ENCODE results near the gene CARS1. TPM values are rescaled to one million over a fixed set of nuclear protein-coding genes. Genes with fewer than 3 reads are reported as not detected.

The CARS1 gene
- total and polyA plus RNA-seq, 9 of the 15 experiments (the other 6 are each of a cell fraction or from before 2014, with no cell fraction given) = 14.4 to 106 (median 73.6) TPM

- Histone ChIP-seq H3K27ac (ENCODE audit: extremely low read depth, low read depth, low read length) (no peak overlapping the region), H3K9ac (ENCODE audit: insufficient read depth in 1 of 2, low read depth in 2 of 2, low read length in 2 of 2) (no peak overlapping the region), H3K36me3 (ENCODE audit: control insufficient read depth, insufficient read depth, low read length) (peaks cover 96% of the 10 kb centered on the region), H3K4me2 (ENCODE audit: insufficient read depth, low read length) (no peak overlapping the region), H3K79me2 (ENCODE audit: control insufficient read depth, insufficient read depth, low read length) (peaks cover 67% of the 10 kb centered on the region), H3K9me3 (replicated peaks; ENCODE audit: control insufficient read depth, insufficient read depth, low read depth, low read length) (no peaks in the 10 kb centered on the region), H3K4me1 (replicated peaks in 1 of 2; ENCODE audit: control insufficient read depth in 2 of 2, insufficient read depth in 2 of 2, low read length in 2 of 2) (no peaks in the 10 kb centered on the region), H4K20me1 (replicated peaks; ENCODE audit: control insufficient read depth, insufficient read depth, low read length) (peaks cover 14% of the 10 kb centered on the region), H3K9me1 (ENCODE audit: control insufficient read depth, insufficient read depth, low read length) (no peaks in the 10 kb centered on the region), H3K4me3 (no peak overlapping the region), H2AFZ (ENCODE audit: low read depth, low read length) (no peak overlapping the region), H3K27me3 (ENCODE audit: control insufficient read depth in 2 of 2, insufficient read depth in 2 of 2, low read length in 2 of 2) (no peaks in the 10 kb centered on the region)
- ChIA-PET CTCF (ENCODE audit: low intra/inter-chr PET ratio) (no interaction called here), POLR2A (no interaction called here)
- in situ Hi-C loops (cut with MboI) (no loop called here), intact Hi-C loops (cut with micrococcal nuclease) (no loop called here)
- ATAC-seq (no peak), FAIRE-seq (no peak), DNase-seq (ENCODE audit: extremely low read depth in 1 of 4, low spot score in 3 of 4) (no peak)
- no TSS peak for BruUV-seq (replicated peaks)
- WGBS (ENCODE audit: insufficient coverage, low coverage, missing lambda C conversion rate) = 88% methylated on average over 4 of the region's 4 CpGs
- TF ChIP-seq ZNF121 (CRISPR knock-in tag; conservative IDR thresholded peaks at IDR 0.05) = no peak
- no peak for TF ChIP-seq RFX7 (CRISPR knock-in tag; IDR thresholded peaks at IDR 0.05)
- TF ChIP-seq MNT (conservative IDR thresholded peaks at IDR 0.05) = no peak
- TF ChIP-seq ZNF124 (CRISPR knock-in tag; IDR thresholded peaks at IDR 0.05) = no peak
- TF ChIP-seq E2F8 (IDR thresholded peaks at IDR 0.05; ENCODE audit: low read depth, partially characterized antibody) = no peak
- TF ChIP-seq ZNF57 (CRISPR knock-in tag; IDR thresholded peaks at IDR 0.05) = no peak
- no peak for TF ChIP-seq ARID3B (CRISPR knock-in tag; IDR thresholded peaks at IDR 0.05; ENCODE audit: borderline replicate concordance)
- TF ChIP-seq ZNF518B (CRISPR knock-in tag; IDR thresholded peaks at IDR 0.05) = no peak
- no peak for TF ChIP-seq RUNX1 (IDR thresholded peaks at IDR 0.05; ENCODE audit: low read depth)
- TF ChIP-seq SMARCB1 (IDR thresholded peaks at IDR 0.05; ENCODE audit: insufficient read length, low read depth) = no peak
- no peak for TF ChIP-seq HES1 (IDR thresholded peaks at IDR 0.05; ENCODE audit: low read depth)
- TF ChIP-seq NFIX (CRISPR knock-in tag; IDR thresholded peaks at IDR 0.05; ENCODE audit: low read depth) = no peak
- TF ChIP-seq ZFP30 (CRISPR knock-in tag; IDR thresholded peaks at IDR 0.05; ENCODE audit: borderline replicate concordance) = no peak
These were observed 92.4 kb downstream of the CARS1 start for GRCh38 chr11:2964782-2965181.
